ELF-1 (cell line): ENCODE results near the gene MTHFR.

Experiments
- DNase-seq: peaks from one replicate; pipeline ENCODE4 v3.0.0-alpha.2; 2016; ENCODE audit warnings: low read depth, low spot score

The MTHFR gene

GRCh38 chr1:11797525-11798216 is 8.1 kb downstream of the MTHFR start:
- DNase-seq = no peak

- no peak for DNase-seq
Observed at GRCh38 chr1:11796036-11796828, 9.5 kb downstream of the MTHFR start.

GRCh38 chr1:11795238-11795890 is 10.4 kb downstream of the MTHFR start:
- no peak for DNase-seq

GRCh38 chr1:11794446-11795237 is 11.1 kb downstream of the MTHFR start:
- no peak for DNase-seq

GRCh38 chr1:11793819-11794218 is 11.9 kb downstream of the MTHFR start:
- DNase-seq = no peak

GRCh38 chr1:11792106-11792505 is 13.7 kb downstream of the MTHFR start:
- no peak for DNase-seq

GRCh38 chr1:11790880-11791715 is 14.7 kb downstream of the MTHFR start:
- DNase-seq = no peak

- no peak for DNase-seq
Observed at GRCh38 chr1:11790101-11790879, 15.5 kb downstream of the MTHFR start.

- no peak for DNase-seq
Observed at GRCh38 chr1:11789126-11790067, 16.4 kb downstream of the MTHFR start.

GRCh38 chr1:11788549-11789053 is 17.2 kb downstream of the MTHFR start:
- no peak for DNase-seq

GRCh38 chr1:11787804-11788436 is 17.8 kb downstream of the MTHFR start:
- no peak for DNase-seq

GRCh38 chr1:11787251-11787803 is 18.4 kb downstream of the MTHFR start:
- peak; percentile 92 for DNase-seq

GRCh38 chr1:11786168-11786567 is 19.6 kb downstream of the MTHFR start:
- no peak for DNase-seq

GRCh38 chr1:11784993-11785769 is 20.6 kb downstream of the MTHFR start:
- peak; percentile 94 for DNase-seq

GRCh38 chr1:11784256-11784992 is 21.3 kb downstream of the MTHFR start:
- DNase-seq = no peak

GRCh38 chr1:11783556-11783955 is 22.2 kb downstream of the MTHFR start:
- DNase-seq = no peak
